AG08395 (cell line): ENCODE measurements around the gene FXYD6.

Experiments
- DNase-seq: peaks from one replicate; pipeline ENCODE4 v3.0.0; 2012; ENCODE audit warnings: mixed read lengths, low spot score

The FXYD6 gene

GRCh38 chr11:117884994-117885393, 8.5 kb upstream of the FXYD6 start:
- peak; percentile 29 for DNase-seq

GRCh38 chr11:117883063-117883462, 6.6 kb upstream of the FXYD6 start:
- no peak for DNase-seq

GRCh38 chr11:117882311-117882905, 6.0 kb upstream of the FXYD6 start:
- DNase-seq = no peak

- no peak for DNase-seq
Measured at GRCh38 chr11:117881217-117881616, 4.8 kb upstream of the FXYD6 start.

GRCh38 chr11:117879516-117880480, 3.3 kb upstream of the FXYD6 start:
- no peak for DNase-seq

- no peak for DNase-seq
Measured at GRCh38 chr11:117878939-117879475, 2.5 kb upstream of the FXYD6 start.

GRCh38 chr11:117878314-117878938, 2.0 kb upstream of the FXYD6 start:
- DNase-seq = no peak

- DNase-seq = no peak
Measured at GRCh38 chr11:117877120-117877784, 794 bp upstream of the FXYD6 start.

- no peak for DNase-seq
Measured at GRCh38 chr11:117876059-117876340, 458 bp downstream of the FXYD6 start.

GRCh38 chr11:117875382-117876058, 938 bp downstream of the FXYD6 start:
- no peak for DNase-seq

- no peak for DNase-seq
Measured at GRCh38 chr11:117874910-117875381, 1.5 kb downstream of the FXYD6 start.

- no peak for DNase-seq
Measured at GRCh38 chr11:117874253-117874909, 2.1 kb downstream of the FXYD6 start.

GRCh38 chr11:117873828-117874125, 2.7 kb downstream of the FXYD6 start:
- DNase-seq = no peak

- DNase-seq = no peak
Measured at GRCh38 chr11:117872975-117873827, 3.3 kb downstream of the FXYD6 start.

GRCh38 chr11:117872420-117872961, 4.0 kb downstream of the FXYD6 start:
- DNase-seq = no peak

GRCh38 chr11:117871784-117872183, 4.7 kb downstream of the FXYD6 start:
- no peak for DNase-seq

GRCh38 chr11:117871160-117871559, 5.3 kb downstream of the FXYD6 start:
- DNase-seq = no peak

- no peak for DNase-seq
Measured at GRCh38 chr11:117870103-117870952, 6.1 kb downstream of the FXYD6 start.

GRCh38 chr11:117869604-117870003, 6.9 kb downstream of the FXYD6 start:
- DNase-seq = no peak
